Neural progenitor cell (in vitro differentiated cells): ENCODE measurements around the gene ATF6.

Source experiments
- CTCF ChIP-seq: fragments of 200-600 bp; sonication (generic); IDR thresholded peaks from 2 replicates; pipeline ENCODE4 v1.5.1; 2017; ENCODE audit warnings: antibody characterized with exemption, mild to moderate bottlenecking
- EZH2 ChIP-seq: fragments of 200-600 bp; sonication (generic); IDR thresholded peaks from 2 replicates; pipeline ENCODE4 v1.6.1; 2017; ENCODE audit warnings: antibody characterized with exemption, mild to moderate bottlenecking, moderate library complexity

GRCh38 chr1:161723459-161724141 lies 42.5 kb upstream of the ATF6 start:
- no peak for TF ChIP-seq EZH2
- TF ChIP-seq CTCF = no peak
